H4 (cell line): ENCODE measurements around the gene SALL4. TPM values are rescaled to one million over a fixed set of nuclear protein-coding genes. Genes with fewer than 3 reads are reported as not detected.
"Not testable (repeated sequence)": the region's sequence is repeated elsewhere in the genome, so short reads cannot be mapped to it uniquely, and the experiment has no call there.

Source experiments
- DNase-seq: peaks from one replicate; pipeline ENCODE4 v3.0.0-alpha.2; 2015; ENCODE audit warnings: low spot score
- total RNA-seq: library from RNA; depleted of rRNA; stranded (reverse); fragments of >200 nt; shearing (Covaris generic); gene quantifications from 2 replicates; pipeline ENCODE4 v1.2.3, GENCODE V29; 2014; rRNA removed

The SALL4 gene
- not detected in 2 replicates for total RNA-seq

- DNase-seq = no peak
Observed at GRCh38 chr20:51802170-51802751, at the start of gene SALL4. Gene SALL4 (minus strand): TSS chr20:51802521. CDS start chr20:51802408, 113 bp downstream.

- DNase-seq = no peak
Observed at GRCh38 chr20:51848346-51848745, 46.0 kb upstream of the SALL4 start.

- no peak for DNase-seq
Observed at GRCh38 chr20:51840865-51841264, 38.5 kb upstream of the SALL4 start.

GRCh38 chr20:51837876-51838420 is 35.6 kb upstream of the SALL4 start:
- DNase-seq = no peak

- no peak for DNase-seq
Observed at GRCh38 chr20:51837436-51837835, 35.1 kb upstream of the SALL4 start.

GRCh38 chr20:51833326-51833725 is 31.0 kb upstream of the SALL4 start:
- no peak for DNase-seq

- DNase-seq = no peak
Observed at GRCh38 chr20:51832276-51832675, 30.0 kb upstream of the SALL4 start.

- no peak for DNase-seq
Observed at GRCh38 chr20:51831866-51832265, 29.5 kb upstream of the SALL4 start.

- no peak for DNase-seq
Observed at GRCh38 chr20:51830538-51830937, 28.2 kb upstream of the SALL4 start.

- DNase-seq = no peak
Observed at GRCh38 chr20:51828762-51829161, 26.4 kb upstream of the SALL4 start.

- no peak for DNase-seq
Observed at GRCh38 chr20:51826372-51826771, 24.1 kb upstream of the SALL4 start.

- DNase-seq = no peak
Observed at GRCh38 chr20:51818479-51819008, 16.2 kb upstream of the SALL4 start.

GRCh38 chr20:51816856-51817255 is 14.5 kb upstream of the SALL4 start:
- DNase-seq = not testable (repeated sequence)

GRCh38 chr20:51815383-51816076 is 13.2 kb upstream of the SALL4 start:
- no peak for DNase-seq

GRCh38 chr20:51812861-51813260 is 10.5 kb upstream of the SALL4 start:
- no peak for DNase-seq

GRCh38 chr20:51811514-51812128 is 9.3 kb upstream of the SALL4 start:
- no peak for DNase-seq

- no peak for DNase-seq
Observed at GRCh38 chr20:51811042-51811355, 8.7 kb upstream of the SALL4 start.

GRCh38 chr20:51810155-51811041 is 8.1 kb upstream of the SALL4 start:
- DNase-seq = no peak

- no peak for DNase-seq
Observed at GRCh38 chr20:51807720-51808250, 5.5 kb upstream of the SALL4 start.

- DNase-seq = no peak
Observed at GRCh38 chr20:51804754-51805153, 2.4 kb upstream of the SALL4 start.

GRCh38 chr20:51803148-51803854 is 980 bp upstream of the SALL4 start:
- no peak for DNase-seq
